Astrocyte (in vitro differentiated cells and primary cell): ENCODE data around the gene SAMD14.

ENCODE experiments used
- CTCF ChIP-seq: IDR thresholded peaks from 2 replicates; pipeline ENCODE4 v1.5.1; 2011; ENCODE audit warnings: low read depth, mild to moderate bottlenecking, inconsistent platforms, low read length, moderate library complexity; ENCODE audit not compliant: insufficient read depth
- EZH2 ChIP-seq: IDR thresholded peaks from 2 replicates; pipeline ENCODE4 v1.6.1; 2012; ENCODE audit warnings: mild to moderate bottlenecking, low read length, inconsistent platforms; ENCODE audit not compliant: insufficient read depth

- TF ChIP-seq CTCF (no peak), EZH2 (no peak)
Observed at GRCh38 chr17:50110591-50111349, 19.2 kb downstream of the SAMD14 start.
